Nephron (organoid): Measurements from ENCODE around the gene FOXA1.

Experiments
- H3K27ac Mint-ChIP-seq, 3 experiments: 2 replicates each; pipeline ENCODE4 v1.8.0; 2020; ENCODE audit warnings: mixed read lengths in 3 of 3, mild to moderate bottlenecking in 2 of 3, moderate library complexity in 1 of 3
- H3K27me3 Mint-ChIP-seq: 2 replicates; pipeline ENCODE4 v1.8.0; 2021; ENCODE audit warnings: low read depth, mild to moderate bottlenecking, moderate library complexity, mixed read lengths
- H3K36me3 Mint-ChIP-seq: 2 replicates; pipeline ENCODE4 v1.8.0; 2020; ENCODE audit warnings: low read depth, mixed read lengths
- H3K4me1 Mint-ChIP-seq: 2 replicates; pipeline ENCODE4 v1.8.0; 2020; ENCODE audit warnings: mixed read lengths
- H3K4me3 Mint-ChIP-seq, 3 experiments: 2 replicates each; pipeline ENCODE4 v1.8.0; 2020; ENCODE audit warnings: mild to moderate bottlenecking in 3 of 3, mixed read lengths in 3 of 3, moderate library complexity in 2 of 3
- H3K9me3 Mint-ChIP-seq: 2 replicates; pipeline ENCODE4 v1.8.0; 2020; ENCODE audit warnings: mixed read lengths
- CTCF ChIP-seq, 3 experiments: fragments of 200-600 bp; sonication (generic); IDR thresholded peaks; one replicate each; pipeline ENCODE4 v1.5.0; 2021; ENCODE audit warnings: antibody characterized with exemption in 3 of 3; ENCODE audit not compliant: unreplicated experiment in 3 of 3

The FOXA1 gene

GRCh38 chr14:37618498-37619028, 23.5 kb upstream of the FOXA1 start:
- Mint-ChIP-seq H3K36me3 (no peaks in the 10 kb centered on the region), H3K4me3 (no peak overlapping the region), H3K27ac (no peak overlapping the region), H3K27me3 (peaks cover 38% of the 10 kb centered on the region), H3K4me1 (no peaks in the 10 kb centered on the region), H3K9me3 (peaks cover 26% of the 10 kb centered on the region)
- TF ChIP-seq CTCF (IDR thresholded peaks at IDR 0.05; ENCODE audit: unreplicated experiment in 3 of 3): no peak

- peaks cover 32% of the 10 kb centered on the region for H3K27me3 Mint-ChIP-seq
- peaks cover 29% of the 10 kb centered on the region for H3K9me3 Mint-ChIP-seq
- no peak for TF ChIP-seq CTCF (IDR thresholded peaks at IDR 0.05; ENCODE audit: unreplicated experiment in 3 of 3)
- H3K4me3 Mint-ChIP-seq: no peak overlapping the region
- H3K36me3 Mint-ChIP-seq: no peaks in the 10 kb centered on the region
- no peak overlapping the region for H3K27ac Mint-ChIP-seq
- H3K4me1 Mint-ChIP-seq: no peaks in the 10 kb centered on the region
Measured at GRCh38 chr14:37617864-37618365, 22.9 kb upstream of the FOXA1 start.

GRCh38 chr14:37616853-37617252, 21.8 kb upstream of the FOXA1 start:
- Mint-ChIP-seq H3K4me1 (no peaks in the 10 kb centered on the region), H3K9me3 (peaks cover 37% of the 10 kb centered on the region), H3K27me3 (peaks cover 24% of the 10 kb centered on the region), H3K4me3 (no peak overlapping the region), H3K27ac (no peak overlapping the region), H3K36me3 (no peaks in the 10 kb centered on the region)
- no peak for TF ChIP-seq CTCF (IDR thresholded peaks at IDR 0.05; ENCODE audit: unreplicated experiment in 3 of 3)

GRCh38 chr14:37615582-37616289, 20.7 kb upstream of the FOXA1 start:
- H3K36me3 Mint-ChIP-seq: no peaks in the 10 kb centered on the region
- no peak overlapping the region for H3K4me3 Mint-ChIP-seq

GRCh38 chr14:37610945-37611523, 16.0 kb upstream of the FOXA1 start:
- peaks cover 43% of the 10 kb centered on the region for H3K9me3 Mint-ChIP-seq
- H3K27me3 Mint-ChIP-seq: peaks cover 22% of the 10 kb centered on the region
- no peaks in the 10 kb centered on the region for H3K36me3 Mint-ChIP-seq
- no peak for TF ChIP-seq CTCF (IDR thresholded peaks at IDR 0.05; ENCODE audit: unreplicated experiment in 3 of 3)
- no peak overlapping the region for H3K4me3 Mint-ChIP-seq
- no peak overlapping the region for H3K27ac Mint-ChIP-seq
- H3K4me1 Mint-ChIP-seq: no peaks in the 10 kb centered on the region

More at GRCh38 chr14:37615582-37616289, 20.7 kb upstream of the FOXA1 start:
- peaks cover 12% of the 10 kb centered on the region for H3K27me3 Mint-ChIP-seq
- no peak for TF ChIP-seq CTCF (IDR thresholded peaks at IDR 0.05; ENCODE audit: unreplicated experiment in 3 of 3)
- H3K9me3 Mint-ChIP-seq: peaks cover 43% of the 10 kb centered on the region
- H3K27ac Mint-ChIP-seq: no peak overlapping the region
- no peaks in the 10 kb centered on the region for H3K4me1 Mint-ChIP-seq
